ENCODE measurements around the gene KMT2C.

Gene KMT2C

GRCh38 chr7:152106990-152107389 lies 328.8 kb downstream of the KMT2C start:
- DNase-seq (ENCODE audit: low spot score in 2 of 2): no peak
- in situ Hi-C loops (cut with MboI; ENCODE audit: low sequenced_read_pairs): no loop called here
- Histone ChIP-seq H3K4me3 (no peak overlapping the region), H3K9me3 (no peaks in the 10 kb centered on the region), H3K36me3 (replicated peaks) (no peaks in the 10 kb centered on the region; the same call in 1 of the 2 replicates), H3K4me1 (no peaks in the 10 kb centered on the region), H3K27me3 (ENCODE audit: low read depth) (no peaks in the 10 kb centered on the region)

GRCh38 chr7:152105205-152105604 lies 330.6 kb downstream of the KMT2C start:
- DNase-seq (ENCODE audit: low spot score in 2 of 2): no peak
- no peak overlapping the region for H3K4me3 ChIP-seq

GRCh38 chr7:152103691-152104090 lies 332.1 kb downstream of the KMT2C start:
- H3K36me3 ChIP-seq (replicated peaks): no peaks in the 10 kb centered on the region; the same call in 1 of the 2 replicates
- H3K4me3 ChIP-seq: no peak overlapping the region
- no peaks in the 10 kb centered on the region for H3K4me1 ChIP-seq
- no peak for DNase-seq (ENCODE audit: low spot score in 2 of 2)
- in situ Hi-C loops (cut with MboI; ENCODE audit: low sequenced_read_pairs): no loop called here
- no peaks in the 10 kb centered on the region for H3K27me3 ChIP-seq (ENCODE audit: low read depth)
- H3K9me3 ChIP-seq: no peaks in the 10 kb centered on the region

More at GRCh38 chr7:152105205-152105604, 330.6 kb downstream of the KMT2C start:
- Histone ChIP-seq H3K36me3 (replicated peaks) (no peaks in the 10 kb centered on the region; the same call in 1 of the 2 replicates), H3K9me3 (no peaks in the 10 kb centered on the region), H3K27me3 (ENCODE audit: low read depth) (no peaks in the 10 kb centered on the region), H3K4me1 (no peaks in the 10 kb centered on the region)
- in situ Hi-C loops (cut with MboI; ENCODE audit: low sequenced_read_pairs): no loop called here

GRCh38 chr7:152103066-152103465 lies 332.7 kb downstream of the KMT2C start:
- Histone ChIP-seq H3K4me3 (no peak overlapping the region), H3K4me1 (no peaks in the 10 kb centered on the region), H3K27me3 (ENCODE audit: low read depth) (no peaks in the 10 kb centered on the region), H3K36me3 (replicated peaks) (no peaks in the 10 kb centered on the region; the same call in 1 of the 2 replicates), H3K9me3 (no peaks in the 10 kb centered on the region)
- DNase-seq (ENCODE audit: low spot score in 2 of 2): no peak
- in situ Hi-C loops (cut with MboI; ENCODE audit: low sequenced_read_pairs): no loop called here

GRCh38 chr7:152097330-152097729 lies 338.5 kb downstream of the KMT2C start:
- Histone ChIP-seq H3K27me3 (ENCODE audit: low read depth) (no peaks in the 10 kb centered on the region), H3K9me3 (no peaks in the 10 kb centered on the region), H3K4me3 (no peak overlapping the region), H3K4me1 (no peaks in the 10 kb centered on the region), H3K36me3 (replicated peaks) (no peaks in the 10 kb centered on the region)
- in situ Hi-C loops (cut with MboI; ENCODE audit: low sequenced_read_pairs): no loop called here
- no peak for DNase-seq (ENCODE audit: low spot score in 2 of 2)

GRCh38 chr7:152095771-152096170 lies 340.0 kb downstream of the KMT2C start:
- Histone ChIP-seq H3K9me3 (no peaks in the 10 kb centered on the region), H3K4me1 (no peaks in the 10 kb centered on the region), H3K36me3 (replicated peaks) (no peaks in the 10 kb centered on the region), H3K27me3 (ENCODE audit: low read depth) (no peaks in the 10 kb centered on the region), H3K4me3 (no peak overlapping the region)
- no peak for DNase-seq (ENCODE audit: low spot score in 2 of 2)
- in situ Hi-C loops (cut with MboI; ENCODE audit: low sequenced_read_pairs): no loop called here

- no peak for DNase-seq (ENCODE audit: low spot score in 2 of 2)
- H3K27me3 ChIP-seq (ENCODE audit: low read depth): no peaks in the 10 kb centered on the region
- in situ Hi-C loops (cut with MboI; ENCODE audit: low sequenced_read_pairs): no loop called here
- H3K9me3 ChIP-seq: 0 out of 2 replicates have a peak, but pooled peaks cover 1% of the 10 kb centered on the region
- H3K4me3 ChIP-seq: no peak overlapping the region
- H3K4me1 ChIP-seq: no peaks in the 10 kb centered on the region
- no peaks in the 10 kb centered on the region for H3K36me3 ChIP-seq (replicated peaks)
These were observed 342.1 kb downstream of the KMT2C start for GRCh38 chr7:152093717-152094116.

GRCh38 chr7:152090747-152091146 lies 345.1 kb downstream of the KMT2C start:
- Histone ChIP-seq H3K36me3 (replicated peaks) (no peaks in the 10 kb centered on the region), H3K27me3 (ENCODE audit: low read depth) (no peaks in the 10 kb centered on the region), H3K4me3 (no peak overlapping the region), H3K4me1 (no peaks in the 10 kb centered on the region), H3K9me3 (peaks cover 2% of the 10 kb centered on the region; the same call in 1 of the 2 replicates)
- in situ Hi-C loops (cut with MboI; ENCODE audit: low sequenced_read_pairs): no loop called here
- DNase-seq (ENCODE audit: low spot score in 2 of 2): no peak

- no peaks in the 10 kb centered on the region; the same call in 1 of the 2 replicates for H3K27me3 ChIP-seq (ENCODE audit: low read depth)
- in situ Hi-C loops (cut with MboI; ENCODE audit: low sequenced_read_pairs): no loop called here
- H3K9me3 ChIP-seq: peaks cover 2% of the 10 kb centered on the region; the same call in 1 of the 2 replicates
- DNase-seq (ENCODE audit: low spot score in 2 of 2): no peak
- H3K36me3 ChIP-seq (replicated peaks): no peaks in the 10 kb centered on the region
- no peaks in the 10 kb centered on the region for H3K4me1 ChIP-seq
- H3K4me3 ChIP-seq: no peak overlapping the region
These were observed 346.6 kb downstream of the KMT2C start for GRCh38 chr7:152089183-152089582.

GRCh38 chr7:152086513-152086912 lies 349.3 kb downstream of the KMT2C start:
- in situ Hi-C loops (cut with MboI; ENCODE audit: low sequenced_read_pairs): no loop called here
- Histone ChIP-seq H3K4me1 (peaks cover 3% of the 10 kb centered on the region), H3K4me3 (no peak overlapping the region), H3K9me3 (peaks cover 2% of the 10 kb centered on the region; the same call in 1 of the 2 replicates), H3K36me3 (replicated peaks) (no peaks in the 10 kb centered on the region), H3K27me3 (ENCODE audit: low read depth) (peaks cover 17% of the 10 kb centered on the region)
- DNase-seq (ENCODE audit: low spot score in 2 of 2): no peak

GRCh38 chr7:152085131-152085530 lies 350.7 kb downstream of the KMT2C start:
- Histone ChIP-seq H3K9me3 (peaks cover 2% of the 10 kb centered on the region; the same call in 1 of the 2 replicates), H3K27me3 (ENCODE audit: low read depth) (peaks cover 20% of the 10 kb centered on the region), H3K4me1 (peaks cover 8% of the 10 kb centered on the region), H3K4me3 (no peak overlapping the region), H3K36me3 (replicated peaks) (no peaks in the 10 kb centered on the region)
- no peak for DNase-seq (ENCODE audit: low spot score in 2 of 2)
- in situ Hi-C loops (cut with MboI; ENCODE audit: low sequenced_read_pairs): no loop called here

Data from HAP-1 (cell line).